ENCODE results near the gene DAZAP2.
A peak's percentile ranks its signal among the peaks of the same experiment; 100 is the strongest.

Gene DAZAP2

GRCh38 chr12:51262758-51263177, 24.1 kb downstream of the DAZAP2 start:
- no peak for DNase-seq (ENCODE audit: extremely low spot score)
- ChIA-PET POLR2A (no interaction called here), CTCF (interaction anchor here (0.7 to 5.8 kb wide), 11 partner anchors 10 to 215 kb away, joined by 3 to 35 read pairs (median 5); partner anchors contain the start of gene LETMD1)
- peak; percentile 16 for TF ChIP-seq CTCF (IDR thresholded peaks at IDR 0.05; ENCODE audit: control extremely low read depth, extremely low read depth, low read depth, missing control alignments)

- ChIA-PET POLR2A (no interaction called here), CTCF (interaction anchor here (1.0 to 5.8 kb wide), 9 partner anchors 10 to 215 kb away, joined by 3 to 35 read pairs (median 4); partner anchors contain the start of gene LETMD1)
- no peak for DNase-seq (ENCODE audit: extremely low spot score)
- TF ChIP-seq CTCF (IDR thresholded peaks at IDR 0.05; ENCODE audit: control extremely low read depth, extremely low read depth, low read depth, missing control alignments), result no peak
Observed at GRCh38 chr12:51263341-51263740, 24.7 kb downstream of the DAZAP2 start.

- no peak for DNase-seq (ENCODE audit: extremely low spot score)
- no peak for TF ChIP-seq CTCF (IDR thresholded peaks at IDR 0.05; ENCODE audit: control extremely low read depth, extremely low read depth, low read depth, missing control alignments)
- ChIA-PET CTCF (interaction anchor here (1.0 to 5.8 kb wide), 5 partner anchors 11 to 78 kb away, joined by 3 to 35 read pairs (median 3); no protein-coding TSS in a partner anchor), POLR2A (no interaction called here)
Observed at GRCh38 chr12:51264297-51264696, 25.7 kb downstream of the DAZAP2 start.

- no peak for DNase-seq (ENCODE audit: extremely low spot score)
- no peak for TF ChIP-seq CTCF (IDR thresholded peaks at IDR 0.05; ENCODE audit: control extremely low read depth, extremely low read depth, low read depth, missing control alignments)
- POLR2A ChIA-PET, result no interaction called here
- CTCF ChIA-PET, result interaction anchor here (2.2 kb wide), 1 partner anchor 12 kb away, joined by 7 read pairs; no protein-coding TSS in a partner anchor
Observed at GRCh38 chr12:51265024-51265423, 26.4 kb downstream of the DAZAP2 start.

- peak; percentile 53 for TF ChIP-seq CTCF (IDR thresholded peaks at IDR 0.05; ENCODE audit: control extremely low read depth, extremely low read depth, low read depth, missing control alignments)
- POLR2A ChIA-PET, result interaction anchor here (0.7 to 1.4 kb wide), 2 partner anchors 29 to 289 kb away, joined by 3 read pairs; no protein-coding TSS in a partner anchor
- CTCF ChIA-PET, result interaction anchor here (0.6 to 2.7 kb wide), 10 partner anchors 21 to 100 kb away, joined by 3 to 56 read pairs (median 4); no protein-coding TSS in a partner anchor
- peak; percentile 45 for DNase-seq (ENCODE audit: extremely low spot score)
Observed at GRCh38 chr12:51269174-51270066, 30.8 kb downstream of the DAZAP2 start.

- peak; percentile 8 for TF ChIP-seq CTCF (IDR thresholded peaks at IDR 0.05; ENCODE audit: control extremely low read depth, extremely low read depth, low read depth, missing control alignments)
- ChIA-PET CTCF (interaction anchor here (0.8 to 2.7 kb wide), 12 partner anchors 10 to 99 kb away, joined by 3 to 56 read pairs (median 4); partner anchors contain the start of gene POU6F1), POLR2A (interaction anchor here (0.7 to 1.4 kb wide), 2 partner anchors 30 to 290 kb away, joined by 3 read pairs; no protein-coding TSS in a partner anchor)
- DNase-seq (ENCODE audit: extremely low spot score), result peak; percentile 84
Observed at GRCh38 chr12:51270067-51270950, 31.7 kb downstream of the DAZAP2 start, which contains the start of gene SMAGP. TSS of gene SMAGP (minus strand) at chr12:51270415. CDS start at chr12:51269278, 1,137 bp downstream.
